Calu3 (cell line): ENCODE results near the gene SDCBP2. TPM values are rescaled to one million over a fixed set of nuclear protein-coding genes. Genes with fewer than 3 reads are reported as not detected.

Source experiments
- BruUV-seq: library from RNA; stranded (reverse); fragments of 400-500 nt; replicated peaks from 2 replicates; lab custom pipeline; 2021; lab: Mats Ljungman, UMichigan
- CTCF ChIA-PET: fragments of 300-600 bp; sonication (Branson Sonifier 250); formaldehyde crosslinking; loops from one replicate; lab custom pipeline; 2022; ENCODE audit warnings: antibody characterized with exemption; lab: Charles Lee
- DNase-seq: peaks from one replicate; pipeline ENCODE4 v3.0.0; 2022
- H3K27ac Mint-ChIP-seq: one replicate; pipeline ENCODE4 v1.8.0; 2022; ENCODE audit warnings: mixed read lengths; ENCODE audit not compliant: unreplicated experiment
- H3K27me3 Mint-ChIP-seq: one replicate; pipeline ENCODE4 v1.8.0; 2022; ENCODE audit warnings: mixed read lengths; ENCODE audit not compliant: unreplicated experiment
- H3K36me3 Mint-ChIP-seq: one replicate; pipeline ENCODE4 v1.8.0; 2022; ENCODE audit warnings: mild to moderate bottlenecking, moderate library complexity, mixed read lengths; ENCODE audit not compliant: insufficient read depth, unreplicated experiment
- H3K4me1 Mint-ChIP-seq: one replicate; pipeline ENCODE4 v1.8.0; 2022; ENCODE audit warnings: mild to moderate bottlenecking, low read depth, mixed read lengths; ENCODE audit not compliant: unreplicated experiment
- H3K4me3 Mint-ChIP-seq: one replicate; pipeline ENCODE4 v1.8.0; 2022; ENCODE audit warnings: mild to moderate bottlenecking, low read depth, moderate library complexity, mixed read lengths; ENCODE audit not compliant: unreplicated experiment
- H3K9me3 Mint-ChIP-seq: one replicate; pipeline ENCODE4 v1.8.0; 2022; ENCODE audit warnings: low read depth, mixed read lengths; ENCODE audit not compliant: unreplicated experiment
- CTCF ChIP-seq: fragments of 200-600 bp; IDR thresholded peaks from one replicate; pipeline ENCODE4 v1.8.0; 2022; ENCODE audit warnings: antibody characterized with exemption; ENCODE audit not compliant: unreplicated experiment
- intact Hi-C: fragments of 100-400 bp; cut with micrococcal nuclease; formaldehyde crosslinking; loops from one replicate; pipeline ENCODE4 v1.10.0; 2022; ENCODE audit not compliant: unreplicated experiment
- total RNA-seq: library from RNA; stranded (reverse); gene quantifications from 2 replicates; pipeline ENCODE4 v1.2.3, GENCODE V29; 2022

Gene SDCBP2
- total RNA-seq, 1 experiment from 2014 or later, result 8.2 TPM

DNA sequence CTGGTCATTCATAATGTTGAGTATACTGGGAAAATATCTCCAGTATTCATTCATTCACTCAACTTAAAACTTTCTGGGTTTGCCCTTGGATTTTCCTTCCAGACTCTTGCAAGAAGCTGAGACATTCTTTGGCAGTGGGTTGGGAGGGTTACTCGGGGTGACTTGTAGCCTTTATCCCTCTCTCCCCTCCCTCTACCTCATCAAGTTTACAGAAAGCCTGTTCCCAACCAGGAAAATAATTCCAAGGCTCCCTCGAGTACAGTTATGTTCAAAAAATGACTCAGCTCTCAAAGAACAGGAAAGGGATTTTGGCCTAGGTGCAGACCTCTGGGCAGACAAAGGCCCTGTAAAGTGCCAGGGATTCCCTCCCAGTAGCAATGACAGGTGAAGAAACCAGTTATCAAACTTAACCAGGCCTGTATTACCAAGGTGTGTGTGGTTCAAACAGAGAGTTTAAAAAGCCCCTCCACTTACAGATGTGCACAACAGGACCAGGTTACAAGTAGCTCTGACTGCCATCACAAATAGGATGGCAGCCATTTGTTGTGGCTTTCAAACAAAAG, 41.7 kb upstream of the SDCBP2 start:
- peaks cover 22% of the 10 kb centered on the region for H3K36me3 Mint-ChIP-seq
- CTCF ChIA-PET, result no interaction called here
- peaks cover 1% of the 10 kb centered on the region for H3K4me1 Mint-ChIP-seq
- no peak overlapping the region for H3K27ac Mint-ChIP-seq
- no TSS peak for BruUV-seq
- TF ChIP-seq CTCF, result no peak
- intact Hi-C loops, result no loop called here
- no peak overlapping the region for H3K4me3 Mint-ChIP-seq
- H3K9me3 Mint-ChIP-seq, result no peaks in the 10 kb centered on the region
- DNase-seq, result no peak
- no peaks in the 10 kb centered on the region for H3K27me3 Mint-ChIP-seq

DNA sequence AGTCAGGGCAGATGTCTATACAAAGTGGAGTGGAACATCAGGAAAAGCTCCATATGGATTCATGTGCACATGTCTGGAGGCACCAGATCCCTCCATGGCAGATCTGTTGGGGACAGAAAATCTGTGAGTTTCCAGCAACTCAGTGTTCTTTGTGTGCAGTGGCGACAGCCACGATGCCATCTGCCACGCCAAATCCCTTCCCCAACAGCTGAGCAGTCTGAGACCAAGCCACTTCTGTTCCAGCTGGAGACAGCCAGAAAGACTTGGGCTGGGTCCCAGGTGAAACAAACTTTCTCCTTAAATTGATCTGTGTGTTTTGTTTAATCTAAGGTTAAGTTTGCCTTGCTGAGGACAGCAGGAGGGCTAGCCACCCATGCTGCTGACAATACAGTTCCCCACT, 41.0 kb upstream of the SDCBP2 start:
- no peak for TF ChIP-seq CTCF
- no TSS peak for BruUV-seq
- CTCF ChIA-PET, result no interaction called here
- Mint-ChIP-seq H3K27ac (no peak overlapping the region), H3K36me3 (peaks cover 24% of the 10 kb centered on the region), H3K27me3 (no peaks in the 10 kb centered on the region), H3K4me1 (no peaks in the 10 kb centered on the region), H3K9me3 (no peaks in the 10 kb centered on the region), H3K4me3 (no peak overlapping the region)
- intact Hi-C loops, result no loop called here
- no peak for DNase-seq

DNA sequence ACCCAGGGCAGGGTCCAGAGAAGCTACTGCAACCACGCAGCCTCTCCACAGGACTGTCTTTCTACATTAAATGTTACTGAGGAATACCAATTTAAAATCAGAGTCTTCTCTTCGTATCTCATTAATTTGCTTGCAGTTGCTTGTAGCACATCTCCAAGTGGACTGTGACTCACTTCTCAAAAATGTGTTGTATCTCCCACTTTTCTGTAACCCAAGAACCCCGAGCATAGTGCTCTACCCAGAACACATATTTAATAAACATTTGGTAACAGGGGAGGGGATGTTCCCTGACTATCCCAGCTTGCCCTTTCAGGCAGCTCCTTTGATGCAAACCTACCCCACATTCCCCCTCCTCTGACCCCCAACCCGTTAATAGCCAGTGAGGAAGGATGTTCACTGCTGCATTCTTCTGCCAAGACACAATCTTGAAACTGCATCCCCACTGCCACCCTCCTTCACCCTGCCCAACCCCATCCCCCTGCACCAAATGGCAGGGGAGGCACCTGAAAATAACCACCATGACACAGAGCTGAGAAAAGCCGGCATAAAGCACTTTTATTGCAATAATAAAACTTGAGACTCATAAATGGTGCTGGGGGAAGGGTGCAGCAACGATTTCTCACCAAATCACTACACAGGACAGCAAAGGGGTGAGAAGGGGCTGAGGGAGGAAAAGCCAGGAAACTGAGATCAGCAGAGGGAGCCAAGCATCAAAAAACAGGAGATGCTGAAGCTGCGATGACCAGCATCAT, 39.7 kb upstream of the SDCBP2 start:
- Mint-ChIP-seq H3K9me3 (peaks cover 2% of the 10 kb centered on the region), H3K4me1 (peaks cover 9% of the 10 kb centered on the region), H3K27me3 (no peaks in the 10 kb centered on the region), H3K4me3 (no peak overlapping the region), H3K27ac (no peak overlapping the region), H3K36me3 (peaks cover 19% of the 10 kb centered on the region)
- TSS peak; percentile 83 for BruUV-seq
- CTCF ChIA-PET, result interaction anchor here (0.6 kb wide), 1 partner anchor 386 kb away, joined by 3 read pairs; no protein-coding TSS in a partner anchor
- intact Hi-C loops, result no loop called here
- DNase-seq, result no peak
- no peak for TF ChIP-seq CTCF

DNA sequence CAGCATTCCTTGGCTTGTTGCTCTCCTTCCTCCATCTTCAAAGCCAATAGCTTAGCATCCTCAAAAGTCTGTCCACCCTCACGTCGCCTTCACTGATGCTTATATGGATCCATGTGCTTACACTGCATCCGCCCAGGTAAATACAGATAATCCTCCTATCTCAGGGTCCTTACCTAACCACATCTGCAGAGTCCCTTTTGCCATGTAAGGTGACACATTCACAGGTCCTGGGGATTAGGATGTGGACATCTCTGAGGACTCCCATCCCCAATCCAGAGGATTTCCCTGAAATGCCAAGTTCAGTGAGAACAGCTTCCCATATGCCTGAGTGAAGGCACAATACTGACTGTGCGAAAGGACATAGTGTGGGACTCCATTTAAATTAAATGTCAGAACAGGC, 38.5 kb upstream of the SDCBP2 start:
- Mint-ChIP-seq H3K36me3 (peaks cover 18% of the 10 kb centered on the region), H3K9me3 (peaks cover 2% of the 10 kb centered on the region), H3K27me3 (no peaks in the 10 kb centered on the region), H3K4me3 (no peak overlapping the region), H3K4me1 (peaks cover 9% of the 10 kb centered on the region), H3K27ac (no peak overlapping the region)
- no peak for DNase-seq
- CTCF ChIA-PET, result no interaction called here
- BruUV-seq, result no TSS peak
- intact Hi-C loops, result no loop called here
- no peak for TF ChIP-seq CTCF
